Tibial nerve (tissue), 4 donors: ENCODE results near the gene PLB1.

Experiments
- EP300 ChIP-seq, 2 donors: sonication (generic); formaldehyde crosslinking; IDR thresholded peaks; one replicate each; pipeline ENCODE4 v1.6.1; 2017; ENCODE audit warnings: antibody characterized with exemption in 2 of 2, mild to moderate bottlenecking in 1 of 2
- POLR2A ChIP-seq, 2 donors: fragments of 450-650 bp; IDR thresholded peaks; one replicate each; pipeline ENCODE4 v1.6.1; 2017; ENCODE audit warnings: antibody characterized with exemption in 2 of 2, mild to moderate bottlenecking in 2 of 2, moderate library complexity in 2 of 2
- TF ChIP-seq, protein P1 (sequence below), 5 experiments: fragments of 200-600 bp in 3 of 5; fragments of 450-650 bp in 2 of 5; sonication (generic) in 3 of 5; IDR thresholded peaks; one replicate each; pipeline ENCODE4 v1.5.1; 2016 to 2019; ENCODE audit warnings: antibody characterized with exemption in 5 of 5, mild to moderate bottlenecking in 3 of 5, moderate library complexity in 2 of 5

DNA sequence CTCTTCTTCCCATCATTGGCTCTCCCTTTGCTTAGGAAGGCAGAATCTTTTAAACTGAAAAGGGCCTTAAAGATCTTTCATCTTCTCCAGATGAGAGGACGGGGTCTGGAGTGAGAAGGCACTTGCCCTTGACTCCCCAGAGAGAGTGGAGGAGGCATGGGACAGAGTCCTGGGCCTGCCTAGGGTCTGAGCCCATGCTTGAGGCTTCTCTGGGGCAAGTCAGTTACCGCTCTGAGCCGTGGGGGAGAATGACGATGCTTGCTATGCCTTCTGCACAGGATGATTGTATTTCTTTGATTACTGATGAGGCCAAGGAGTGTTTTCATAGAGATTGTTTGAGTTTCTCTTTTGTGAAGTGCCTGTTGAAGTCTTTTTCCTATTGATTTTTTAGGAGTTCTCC lies 921 bp downstream of the PLB1 start:
- TF ChIP-seq POLR2A (IDR thresholded peaks at IDR 0.05) (no peak), EP300 (IDR thresholded peaks at IDR 0.05) (no peak)
- TF ChIP-seq, protein P1, sequence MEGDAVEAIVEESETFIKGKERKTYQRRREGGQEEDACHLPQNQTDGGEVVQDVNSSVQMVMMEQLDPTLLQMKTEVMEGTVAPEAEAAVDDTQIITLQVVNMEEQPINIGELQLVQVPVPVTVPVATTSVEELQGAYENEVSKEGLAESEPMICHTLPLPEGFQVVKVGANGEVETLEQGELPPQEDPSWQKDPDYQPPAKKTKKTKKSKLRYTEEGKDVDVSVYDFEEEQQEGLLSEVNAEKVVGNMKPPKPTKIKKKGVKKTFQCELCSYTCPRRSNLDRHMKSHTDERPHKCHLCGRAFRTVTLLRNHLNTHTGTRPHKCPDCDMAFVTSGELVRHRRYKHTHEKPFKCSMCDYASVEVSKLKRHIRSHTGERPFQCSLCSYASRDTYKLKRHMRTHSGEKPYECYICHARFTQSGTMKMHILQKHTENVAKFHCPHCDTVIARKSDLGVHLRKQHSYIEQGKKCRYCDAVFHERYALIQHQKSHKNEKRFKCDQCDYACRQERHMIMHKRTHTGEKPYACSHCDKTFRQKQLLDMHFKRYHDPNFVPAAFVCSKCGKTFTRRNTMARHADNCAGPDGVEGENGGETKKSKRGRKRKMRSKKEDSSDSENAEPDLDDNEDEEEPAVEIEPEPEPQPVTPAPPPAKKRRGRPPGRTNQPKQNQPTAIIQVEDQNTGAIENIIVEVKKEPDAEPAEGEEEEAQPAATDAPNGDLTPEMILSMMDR (IDR thresholded peaks at IDR 0.05) = no peak
